Activated CD4-positive, alpha-beta T cell treated with anti-CD3 and anti-CD28 coated beads, Interleukin-2, amount 50 U/mL, for 48 hours (primary cell): ENCODE measurements around the gene PLPPR1.
"Not testable (repeated sequence)": the region's sequence is repeated elsewhere in the genome, so short reads cannot be mapped to it uniquely, and the experiment has no call there.

Experiments used
- DNase-seq, 2 experiments: peaks; one replicate each; pipeline ENCODE4 v3.0.0-alpha.2; 2020

PLPPR1 gene

DNA sequence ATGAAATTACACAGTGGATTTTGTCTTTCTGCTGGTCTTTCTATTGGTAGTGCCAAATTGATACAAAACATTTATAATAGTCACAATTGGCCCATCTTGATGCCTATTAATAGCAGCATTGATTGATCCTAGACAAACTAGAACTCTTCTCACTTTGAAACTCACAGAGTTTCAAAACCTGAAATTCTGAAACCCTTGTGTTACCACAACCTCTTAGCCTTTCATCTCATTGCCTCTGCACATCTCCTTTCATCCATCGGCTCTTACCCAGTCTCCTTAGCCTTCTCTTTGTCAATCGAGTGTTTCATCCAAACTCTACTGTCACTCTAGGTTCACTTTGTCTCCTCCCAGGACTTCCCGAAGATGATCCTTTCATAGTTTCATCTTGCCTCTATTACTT lies 22.1 kb downstream of the PLPPR1 start:
- DNase-seq, result no peak

DNA sequence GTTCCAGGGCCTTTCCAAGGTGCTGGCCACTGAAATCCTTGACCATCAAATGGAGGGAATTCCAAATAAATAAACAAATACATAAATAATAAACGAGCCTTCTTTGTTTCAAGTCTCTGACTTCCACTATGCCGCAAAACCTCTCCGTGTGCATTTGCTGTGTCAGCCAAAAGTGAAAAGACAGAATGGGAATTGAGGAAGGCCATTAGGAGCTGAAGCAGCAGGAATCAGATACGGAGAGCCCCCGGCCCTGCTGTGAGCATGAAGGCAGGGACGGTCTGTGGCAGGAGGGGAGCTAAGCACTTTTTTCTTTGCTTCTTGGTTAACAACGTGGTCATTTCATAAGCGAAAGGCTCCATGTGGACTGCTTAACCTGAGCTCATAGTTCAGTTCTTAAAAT lies 26.1 kb downstream of the PLPPR1 start:
- DNase-seq, result no peak

DNA sequence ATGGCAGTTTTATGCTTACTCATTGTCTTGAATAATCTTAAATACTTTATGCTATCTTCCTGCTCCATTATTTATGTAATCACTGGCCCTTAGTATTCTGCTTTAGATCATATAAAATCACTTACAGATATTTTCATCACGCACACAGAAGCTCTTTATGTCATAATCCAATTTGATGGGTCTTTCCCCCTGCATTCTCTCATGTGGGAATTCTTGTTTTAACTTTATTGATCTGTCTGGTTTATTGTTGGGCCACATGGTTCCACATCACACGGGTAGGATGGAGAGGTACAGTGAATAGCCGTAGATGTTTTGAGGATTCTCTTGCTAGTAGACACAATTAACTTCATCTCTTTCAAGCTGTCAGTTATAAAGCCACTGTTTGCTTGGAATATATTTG lies 27.0 kb downstream of the PLPPR1 start:
- DNase-seq, result no peak

DNA sequence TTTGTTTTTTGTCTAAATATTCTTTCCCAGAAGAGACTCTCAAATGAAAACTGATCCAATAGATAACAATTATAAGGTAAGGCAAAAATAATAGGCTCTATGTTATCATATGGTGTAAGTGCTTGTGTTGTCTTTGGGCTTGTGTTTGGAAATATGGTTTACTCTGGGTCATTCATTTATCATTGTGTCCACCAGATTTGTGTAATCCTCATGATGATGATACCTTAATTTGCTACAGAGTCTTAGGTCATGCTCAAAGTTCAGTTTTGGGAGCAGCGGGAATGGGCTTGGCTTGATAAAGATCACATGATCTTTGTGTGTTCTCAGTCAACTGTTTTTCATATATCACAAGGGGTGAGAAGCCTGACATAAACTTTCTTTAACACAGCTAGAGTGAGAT lies 34.2 kb downstream of the PLPPR1 start:
- DNase-seq, result no peak

DNA sequence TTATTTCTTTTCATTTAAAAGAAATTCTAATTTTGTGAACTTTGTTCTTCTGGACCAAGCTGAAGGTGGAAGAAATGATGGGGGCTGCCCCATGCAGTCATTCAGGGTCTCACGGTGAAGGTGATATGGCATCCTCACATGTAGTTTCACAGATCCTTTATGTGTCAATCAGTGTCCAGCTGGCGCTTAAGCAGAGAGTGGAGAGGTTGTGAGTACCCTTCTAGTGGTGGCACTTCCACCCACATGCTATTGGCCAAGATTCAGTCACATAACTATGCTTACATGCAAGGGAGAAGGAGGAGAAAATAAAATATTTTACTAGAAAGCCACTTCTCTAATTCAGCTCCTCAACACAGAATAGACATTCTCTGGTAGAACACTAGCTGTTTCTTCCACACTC lies 34.7 kb downstream of the PLPPR1 start:
- DNase-seq, result no peak

DNA sequence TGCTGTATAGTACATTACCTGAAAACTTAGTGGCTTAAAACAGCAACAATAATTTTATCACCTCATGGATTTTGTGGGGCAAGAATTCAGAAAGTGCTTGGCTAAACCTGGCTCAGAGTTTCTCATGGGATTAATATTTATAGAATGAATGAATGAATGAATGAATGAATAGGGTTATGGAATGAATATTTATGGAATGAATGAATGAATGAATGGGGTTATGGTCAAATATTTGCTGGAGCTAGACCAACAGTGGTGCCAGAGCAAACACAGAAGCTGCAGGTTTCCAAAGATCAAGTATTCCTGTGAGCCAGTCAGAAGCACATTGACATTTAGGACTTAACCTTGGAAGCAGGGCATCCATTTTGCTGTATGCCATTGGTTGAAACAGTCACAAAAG lies 35.7 kb downstream of the PLPPR1 start:
- DNase-seq, result no peak

DNA sequence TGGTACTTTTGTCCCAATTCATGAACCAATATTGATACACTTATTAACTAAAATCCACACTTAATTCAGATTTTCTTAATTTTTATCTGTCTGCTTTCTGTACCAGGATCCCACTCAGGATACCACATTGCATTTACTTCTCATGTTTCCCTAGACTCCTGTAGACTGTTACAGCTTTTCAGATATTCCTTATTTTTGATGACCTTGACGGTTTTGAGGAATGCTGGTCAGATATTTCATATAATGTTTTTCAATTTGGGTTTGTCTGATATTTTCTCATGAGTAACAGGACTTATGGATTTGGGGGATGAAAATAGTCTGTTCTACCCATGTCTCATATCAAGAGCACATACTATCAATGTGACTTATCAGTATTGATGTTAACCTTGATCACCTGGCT lies 37.4 kb downstream of the PLPPR1 start:
- no peak for DNase-seq

DNA sequence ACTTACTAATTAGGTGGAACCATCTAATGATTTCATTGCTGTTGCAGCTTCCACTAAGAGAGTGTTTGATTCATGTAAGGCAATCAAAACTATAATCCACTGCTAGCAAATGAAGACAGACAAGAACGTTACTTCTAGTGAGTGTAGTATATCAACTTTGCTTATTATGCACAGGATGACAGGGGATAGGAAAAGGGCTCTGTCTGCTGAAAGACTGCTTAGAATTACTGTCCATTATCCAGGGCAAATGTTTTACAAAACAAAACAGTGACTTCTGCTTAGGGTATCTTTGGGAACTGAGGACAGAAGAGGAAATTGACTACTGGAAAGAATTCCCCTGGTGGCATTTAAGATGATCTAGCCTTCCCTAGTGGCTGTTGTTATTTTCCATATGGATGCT lies 40.2 kb downstream of the PLPPR1 start:
- no peak for DNase-seq

DNA sequence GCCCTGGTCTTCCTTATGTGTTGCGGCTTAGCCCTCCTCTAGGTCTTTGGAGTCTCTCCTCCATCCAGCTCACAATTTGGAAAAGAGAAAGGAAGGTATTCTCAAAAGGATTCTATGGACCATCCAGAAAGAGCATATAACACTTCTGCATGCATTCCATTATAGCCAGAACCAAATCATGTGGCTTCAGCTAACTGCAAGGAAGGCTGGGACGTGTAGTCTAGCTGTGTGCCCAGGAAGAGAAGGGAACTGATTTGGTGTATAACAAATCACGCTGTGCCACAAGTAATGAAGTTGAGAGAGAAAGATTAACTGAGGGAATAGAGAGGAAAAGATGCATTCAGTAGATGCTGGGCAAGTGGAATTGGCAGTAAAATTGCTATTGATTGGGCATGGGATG lies 43.7 kb downstream of the PLPPR1 start:
- DNase-seq, result no peak

DNA sequence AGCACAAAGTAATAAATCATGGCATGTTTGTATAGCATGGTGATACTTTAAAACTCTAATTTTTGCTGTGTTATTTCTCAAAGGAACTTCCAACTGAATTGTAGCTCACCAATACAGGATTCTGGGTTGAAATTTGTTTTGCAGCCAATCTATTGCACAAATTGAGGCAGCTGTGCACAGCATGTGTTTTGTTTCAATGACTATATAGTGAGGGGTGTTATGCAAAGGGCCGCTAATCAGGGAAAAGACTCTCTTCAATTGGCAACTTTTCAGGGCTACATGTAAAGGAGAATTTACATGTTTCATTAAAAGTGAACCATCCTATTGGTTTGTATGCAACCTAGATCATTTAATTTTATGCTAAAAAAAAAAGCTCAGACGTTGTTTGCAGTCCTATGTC lies 44.6 kb downstream of the PLPPR1 start:
- DNase-seq, result no peak

DNA sequence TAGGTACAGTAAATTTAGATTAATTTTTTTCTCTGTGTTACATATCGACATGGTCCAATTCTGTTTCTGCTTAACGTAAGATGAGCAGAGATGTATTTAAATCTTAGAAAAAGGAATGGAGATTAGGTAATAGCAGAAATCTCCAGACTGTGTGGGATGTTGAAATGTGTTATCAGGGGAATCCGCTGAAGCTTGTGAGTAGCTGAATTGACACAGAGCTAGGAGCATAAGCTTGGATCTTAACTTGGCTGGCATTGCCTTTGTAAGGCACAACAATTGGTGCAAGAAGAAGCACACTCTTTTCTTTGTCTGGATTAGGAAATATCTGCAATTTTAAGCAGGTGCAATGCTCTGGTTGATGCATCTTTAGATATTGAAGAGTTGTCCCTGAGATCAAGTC lies 53.1 kb downstream of the PLPPR1 start:
- no peak for DNase-seq

DNA sequence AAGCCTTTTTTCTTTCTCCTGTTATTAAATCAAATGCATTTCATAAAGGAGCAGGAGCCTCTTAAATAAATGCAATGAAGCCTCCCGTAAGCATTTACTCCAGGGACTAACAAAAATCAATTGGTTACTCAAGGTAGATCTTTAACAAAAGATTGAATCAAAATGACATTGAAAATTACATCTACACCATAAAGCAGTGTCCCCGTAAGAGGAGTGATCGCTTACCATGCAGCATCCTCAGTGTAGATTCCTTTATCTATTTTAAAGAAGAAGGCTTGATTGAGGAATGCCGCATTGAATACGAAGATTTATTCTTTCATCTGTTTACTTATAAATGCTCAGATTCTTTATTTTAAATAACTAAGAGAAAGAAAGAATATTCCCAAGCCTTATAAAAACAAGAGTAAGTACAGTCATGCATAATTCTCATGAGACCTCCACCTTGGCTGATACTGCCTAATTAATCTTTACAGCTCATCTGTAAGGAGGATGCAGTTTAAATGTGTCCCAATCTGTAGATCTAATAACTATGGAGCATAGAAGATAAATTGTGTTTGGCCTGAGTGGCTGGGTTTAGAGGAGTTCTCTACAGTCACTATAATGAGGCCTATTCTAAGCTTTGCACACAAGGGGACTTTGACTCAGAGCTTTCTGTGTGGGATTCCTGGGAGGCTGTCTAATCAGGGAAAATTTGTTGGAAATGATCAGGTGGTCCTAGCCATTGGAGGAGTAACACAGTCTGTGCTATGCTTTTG lies 55.1 kb downstream of the PLPPR1 start:
- no peak for DNase-seq

DNA sequence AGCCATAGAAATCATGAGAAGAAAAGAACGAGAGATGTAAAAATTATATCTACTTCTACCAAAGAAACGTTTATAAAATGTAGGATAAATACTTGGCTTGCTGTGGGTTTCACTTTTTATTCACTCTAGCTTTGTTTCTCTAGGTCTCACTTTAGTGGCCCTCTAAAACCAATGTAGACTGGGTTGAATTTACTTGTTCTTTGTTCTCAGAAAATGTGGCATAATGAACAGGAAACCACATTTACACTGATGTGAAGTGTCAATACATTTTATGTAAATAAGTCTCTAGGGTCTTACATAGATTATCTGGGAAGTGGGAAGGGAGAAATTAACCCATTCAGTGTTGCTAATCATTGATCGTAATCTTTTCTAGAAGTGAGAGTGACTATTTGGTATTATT lies 58.9 kb downstream of the PLPPR1 start:
- DNase-seq, result no peak

DNA sequence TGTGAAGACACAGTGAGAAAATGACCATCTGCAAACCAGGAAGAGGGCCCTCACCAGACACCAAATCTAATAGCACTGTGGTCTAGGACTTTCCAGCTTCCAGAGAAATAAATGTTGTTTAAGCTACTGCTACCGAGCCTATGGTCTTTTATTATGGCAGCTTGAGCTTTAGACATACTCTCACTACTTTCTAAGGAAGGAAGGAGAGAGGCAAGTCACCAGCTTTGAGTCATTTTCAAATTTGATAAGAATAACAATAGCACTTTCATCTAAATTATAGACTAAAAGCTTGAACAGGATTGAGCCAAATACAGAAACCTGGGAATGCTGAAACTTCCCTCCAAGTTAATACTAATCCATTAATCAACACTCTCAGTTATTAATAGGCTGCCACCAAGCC lies 64.4 kb downstream of the PLPPR1 start:
- DNase-seq, result no peak

DNA sequence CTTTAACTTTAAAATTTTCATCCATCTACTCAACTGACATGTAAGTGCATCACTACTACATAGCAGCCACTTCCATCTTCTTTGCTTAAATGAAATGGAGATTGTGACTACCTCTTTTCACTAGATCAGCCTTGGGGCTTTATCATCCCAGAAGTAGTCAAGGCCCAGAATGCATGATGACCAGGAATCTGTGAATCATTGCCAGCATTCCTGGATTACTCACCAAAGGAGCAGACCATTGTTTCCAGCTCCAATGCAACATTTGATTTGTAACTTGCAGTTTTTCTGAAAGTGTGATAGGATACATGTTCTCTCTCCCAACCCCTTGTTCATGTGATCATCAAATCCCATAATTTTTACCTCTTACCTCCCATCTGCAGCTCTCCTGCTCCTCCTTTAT lies 65.1 kb downstream of the PLPPR1 start:
- no peak for DNase-seq

DNA sequence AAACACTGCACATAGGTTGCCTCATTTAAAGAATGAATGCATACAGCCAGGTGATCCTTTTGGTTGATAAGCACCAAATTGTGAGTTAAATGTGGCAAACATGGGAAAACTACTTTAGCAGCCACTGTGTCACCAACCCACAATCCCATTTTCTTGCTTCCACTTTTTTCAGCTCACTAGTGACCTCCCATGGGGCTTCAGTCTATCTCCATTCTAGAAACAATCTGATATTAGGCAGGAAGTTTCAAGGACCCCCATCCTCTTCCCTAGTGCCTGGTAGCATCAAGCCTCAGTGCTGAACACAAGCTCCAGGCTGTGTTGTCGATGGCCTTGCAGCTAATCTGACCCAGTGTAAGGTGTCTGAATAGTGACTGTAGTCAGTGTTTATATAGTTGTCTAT lies 66.2 kb downstream of the PLPPR1 start:
- no peak for DNase-seq

DNA sequence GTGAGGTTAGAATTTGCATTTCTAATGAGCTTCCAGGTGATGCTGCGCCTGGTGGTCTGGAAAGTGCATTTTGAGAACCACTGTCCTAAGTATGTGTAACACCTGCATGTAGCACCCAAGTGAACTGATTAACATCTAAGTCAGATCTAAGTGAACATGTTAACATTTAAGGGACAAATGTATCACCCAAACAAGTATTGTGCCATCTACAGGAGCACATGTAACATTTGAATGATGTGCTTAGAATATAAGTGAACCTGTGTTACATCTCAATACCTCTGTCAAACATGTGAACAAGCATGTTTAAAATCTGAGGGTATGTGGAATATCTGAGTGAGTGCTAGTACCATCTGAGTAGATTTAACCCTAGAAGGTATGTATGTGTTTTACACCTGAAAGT lies 68.7 kb downstream of the PLPPR1 start:
- no peak for DNase-seq

DNA sequence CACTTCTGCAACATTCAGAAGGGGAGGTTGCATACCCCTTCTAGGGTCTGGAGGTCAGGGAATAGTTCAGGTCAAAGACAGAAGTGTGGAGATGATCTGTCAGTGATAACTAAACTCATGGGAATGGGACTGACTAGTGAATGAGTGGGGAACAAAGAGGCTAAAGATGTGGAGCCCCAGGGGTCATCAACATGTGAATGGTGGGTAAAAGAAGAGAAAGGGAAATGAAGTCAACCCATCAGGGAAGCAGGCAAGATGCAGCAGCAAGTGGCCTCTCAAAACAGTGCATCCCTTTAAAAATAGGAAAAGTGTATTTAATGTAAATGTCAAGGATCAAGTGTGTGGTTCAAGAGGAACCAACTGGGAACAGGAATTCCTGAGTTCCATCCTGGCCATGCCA lies 69.9 kb downstream of the PLPPR1 start:
- no peak for DNase-seq

DNA sequence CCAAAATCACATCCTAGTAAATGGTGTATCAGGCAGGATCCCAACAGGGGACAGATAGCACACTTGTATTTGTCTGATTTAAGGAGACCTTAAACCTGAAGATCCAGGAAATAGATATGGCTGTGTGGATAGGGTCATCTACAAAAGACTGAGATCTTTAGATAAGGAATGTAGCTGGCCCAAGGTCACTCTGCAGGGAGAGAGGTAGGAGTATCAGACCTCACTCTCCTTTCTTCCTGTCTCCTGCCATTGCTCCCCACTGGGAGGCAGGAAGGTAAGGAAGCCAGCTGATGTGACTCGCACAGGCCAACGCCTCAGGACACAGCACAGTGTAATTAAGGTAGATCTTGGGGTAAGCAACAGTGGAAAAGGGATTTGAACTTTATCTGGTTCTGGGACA lies 85.8 kb downstream of the PLPPR1 start:
- DNase-seq, result no peak

DNA sequence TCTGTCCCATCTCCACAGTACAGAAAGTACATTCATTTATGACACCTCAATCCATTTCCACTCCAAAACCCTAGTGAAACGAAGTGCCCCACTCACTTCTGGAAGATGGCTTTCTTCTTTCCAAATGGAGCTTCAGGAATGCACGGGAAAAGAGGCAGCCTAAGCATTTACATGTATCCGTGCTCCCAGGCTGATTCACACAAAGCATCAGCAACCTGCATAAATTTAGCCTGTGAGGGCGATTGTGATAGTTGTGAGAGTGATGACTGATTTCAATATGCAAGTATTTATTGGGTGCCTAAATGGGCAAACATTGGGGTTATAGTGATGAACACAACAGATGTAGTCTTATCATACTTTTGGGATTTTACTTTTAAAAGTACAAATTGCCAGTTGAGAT lies 86.6 kb downstream of the PLPPR1 start:
- no peak for DNase-seq

DNA sequence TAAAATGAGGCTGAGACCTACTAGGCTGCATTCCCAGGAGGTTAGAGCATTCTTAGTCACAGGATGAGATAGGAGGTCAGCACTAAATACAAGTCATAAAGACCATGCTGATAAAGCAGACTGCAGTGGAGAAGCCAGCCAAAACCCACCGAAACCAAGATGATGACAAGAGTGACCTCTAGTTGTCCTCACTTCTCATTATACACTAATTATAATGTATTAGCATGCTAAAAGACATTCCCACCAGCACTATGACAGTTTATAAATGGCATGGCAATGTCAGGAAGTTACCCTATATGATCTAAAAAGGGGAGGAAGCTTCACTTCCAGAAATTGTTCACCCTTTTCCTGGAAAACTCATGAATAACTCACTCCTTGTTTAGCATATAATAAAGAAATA lies 88.6 kb downstream of the PLPPR1 start:
- no peak for DNase-seq

DNA sequence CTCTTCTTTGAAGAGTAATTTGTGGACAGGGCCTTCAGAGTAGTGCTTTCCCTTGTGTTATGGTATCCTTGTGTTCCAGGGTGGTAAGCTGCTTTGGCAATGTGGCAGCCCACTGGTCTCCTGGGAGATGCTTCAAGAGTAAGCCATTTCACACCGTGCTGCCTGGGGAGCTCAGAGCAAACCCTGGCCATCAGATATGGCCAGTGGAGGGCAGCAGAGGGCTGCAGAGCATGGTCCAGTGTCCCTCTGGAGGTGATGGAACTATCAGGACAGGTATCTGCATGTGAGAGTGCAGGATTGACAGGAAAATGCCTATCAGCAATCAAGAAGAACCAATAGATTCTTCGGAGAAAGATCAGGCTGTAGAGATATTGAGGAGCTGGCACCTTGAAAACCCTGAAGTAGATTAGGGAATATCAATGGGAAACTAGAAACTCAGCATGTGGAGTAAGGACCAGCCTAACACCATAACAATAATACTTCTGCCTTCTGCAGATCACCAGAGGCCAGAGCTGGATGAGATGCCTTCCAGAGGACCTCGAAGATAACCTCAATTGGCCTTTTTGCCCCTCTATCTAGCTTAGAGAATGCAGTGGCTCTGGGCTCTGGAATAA lies 90.8 kb downstream of the PLPPR1 start:
- DNase-seq, result peak; percentile 30 to 37

DNA sequence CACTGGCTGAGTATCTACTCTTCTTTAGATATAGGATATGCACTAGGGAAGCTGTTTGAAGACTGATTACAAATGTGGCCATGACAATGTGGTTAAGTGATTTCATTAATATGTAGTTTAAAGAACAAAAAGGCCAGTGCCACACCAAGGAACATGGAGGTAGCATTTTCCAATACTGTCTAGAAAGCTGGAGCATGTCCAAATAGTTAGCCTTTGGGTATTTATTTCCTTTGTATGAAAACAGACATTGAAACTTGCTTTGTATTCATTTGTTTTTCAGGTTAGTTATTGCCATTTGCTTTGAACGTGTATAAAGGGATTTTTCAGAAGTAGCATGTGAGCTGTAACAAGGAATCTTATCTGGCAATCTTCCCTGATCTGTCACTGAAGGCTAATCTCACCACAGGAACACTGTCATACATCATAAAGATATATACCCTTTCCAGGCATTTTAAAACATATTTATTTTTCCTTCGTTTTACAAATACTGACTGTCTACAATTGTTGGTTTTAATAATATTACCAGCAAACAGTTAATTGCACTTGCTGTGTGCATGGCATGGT lies 93.4 kb downstream of the PLPPR1 start:
- no peak for DNase-seq

DNA sequence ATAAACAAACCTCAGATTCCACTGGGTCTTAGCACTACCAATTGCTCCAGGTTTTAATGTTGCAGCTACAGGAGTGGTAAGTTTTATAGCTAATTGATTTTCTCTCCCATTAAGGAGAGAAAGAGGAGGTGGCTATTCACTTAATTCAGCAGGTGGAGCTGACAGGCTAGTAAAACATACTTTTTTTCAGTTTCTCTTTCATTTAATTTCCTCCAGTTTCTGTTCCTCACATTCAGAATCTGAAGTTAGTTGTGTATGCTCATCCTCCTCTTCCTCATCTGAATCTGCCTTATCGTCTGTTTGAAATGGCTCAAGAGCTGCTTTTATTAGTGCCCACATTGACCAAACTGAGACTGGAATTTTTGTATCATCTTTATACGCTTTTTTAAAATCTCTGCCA lies 98.0 kb downstream of the PLPPR1 start:
- DNase-seq, result no peak

DNA sequence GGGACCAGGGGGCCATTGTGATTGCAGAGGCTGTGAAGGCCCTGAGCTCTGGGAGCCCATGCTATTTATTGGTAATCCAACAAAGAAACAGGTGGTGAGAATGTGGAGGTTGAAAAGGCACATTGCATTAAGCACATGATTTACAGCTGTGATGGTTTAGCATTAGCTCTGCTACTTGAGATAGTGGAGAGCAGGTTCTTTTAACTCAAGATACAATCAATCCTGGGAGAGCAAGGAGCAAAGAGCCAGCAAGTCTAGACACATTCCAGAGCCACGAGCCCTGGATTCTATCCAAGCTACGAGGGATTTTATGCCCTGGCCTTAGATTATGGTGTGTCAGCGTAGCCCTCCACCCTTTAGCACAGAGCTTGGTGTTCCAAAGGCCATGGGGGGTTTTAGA lies 98.8 kb downstream of the PLPPR1 start:
- not testable (repeated sequence) for DNase-seq
